ENCODE data around the gene MRNIP.

- TF ChIP-seq POLR2A (IDR thresholded peaks at IDR 0.05; ENCODE audit: control extremely low read depth in 1 of 2, low read depth in 2 of 2, low read length in 2 of 2) (no peak), CTCF (IDR thresholded peaks at IDR 0.05; ENCODE audit: control extremely low read depth in 1 of 3, insufficient read depth in 1 of 3, low read depth in 1 of 3, low read length in 3 of 3) (no peak), SP2 (IDR thresholded peaks at IDR 0.05; ENCODE audit: low read length) (no peak), GTF2F1 (IDR thresholded peaks at IDR 0.05; ENCODE audit: borderline replicate concordance, low read depth, low read length) (no peak), HDAC2 (IDR thresholded peaks at IDR 0.05; ENCODE audit: borderline replicate concordance in 1 of 2, low read depth in 2 of 2, low read length in 2 of 2) (no peak), SIN3A (conservative IDR thresholded peaks at IDR 0.05 in 1 of 2, IDR thresholded peaks at IDR 0.05 in 1 of 2; ENCODE audit: low read depth in 1 of 2, low read length in 2 of 2) (no peak)
Observed at GRCh38 chr5:179906294-179906794, 47.7 kb upstream of the MRNIP start.

Measured in H1 (cell line).